Mucosa of descending colon (tissue), 3 donors: ENCODE data around the gene PGAP3. TPM values are rescaled to one million over a fixed set of nuclear protein-coding genes. Genes with fewer than 3 reads are reported as not detected.

Source experiments
- ATAC-seq: fragments of 200-7000 bp; cut with Tn5 transposase; one replicate; pipeline ENCODE4 v1.9.1; 2020; ENCODE audit warnings: mild to moderate bottlenecking, moderate library complexity
- DNase-seq, 3 donors: peaks; one replicate each; pipeline ENCODE4 v3.0.0-alpha.2; 2020
- H3K36me3 ChIP-seq: fragments of 200-600 bp; one replicate; pipeline ENCODE4 v1.8.0; 2021; ENCODE audit warnings: low read depth, mild to moderate bottlenecking
- H3K4me1 ChIP-seq: fragments of 200-600 bp; one replicate; pipeline ENCODE4 v1.8.0; 2021; ENCODE audit warnings: low read depth, mild to moderate bottlenecking
- H3K4me3 ChIP-seq: fragments of 200-600 bp; one replicate; pipeline ENCODE4 v1.8.0; 2021; ENCODE audit warnings: mild to moderate bottlenecking
- H3K9me3 ChIP-seq: fragments of 200-600 bp; one replicate; pipeline ENCODE4 v1.8.0; 2021; ENCODE audit warnings: mild to moderate bottlenecking
- intact Hi-C, 2 donors: fragments of 100-400 bp; cut with DNase I in 1 of 2; cut with micrococcal nuclease in 1 of 2; formaldehyde crosslinking; loops; one replicate each; pipeline versions ENCODE4 v1.11.0 to v1.11.1; 2022; cut with DNase I, micrococcal nuclease
- total RNA-seq, 3 donors: library from RNA; stranded (reverse); fragmentation: NEBNext Ultra II Directional in 2 of 3; extraction: Animal tissue kit (Norgen Biotek cat#: 25700) in 2 of 3; gene quantifications; one replicate each; pipeline versions ENCODE4 v1.2.1 to v1.2.4, GENCODE V29; 2021 to 2023
- TF ChIP-seq, protein P1 (sequence below): fragments of 200-600 bp; IDR thresholded peaks from one replicate; pipeline ENCODE4 v1.8.0; 2022; ENCODE audit warnings: antibody characterized with exemption, mild to moderate bottlenecking
- donor health status: DM: no; HTN: no; CAD: no; lungs with moderate emphysema.
- donor health status: DM: no; HTN: no; CAD: no.
- donor health status: DM: no; HTN: yes; CAD: no.

PGAP3 gene
- total RNA-seq, 3 donors from 2014 or later = 27.7 to 74.6 (median 47.9) TPM

DNA sequence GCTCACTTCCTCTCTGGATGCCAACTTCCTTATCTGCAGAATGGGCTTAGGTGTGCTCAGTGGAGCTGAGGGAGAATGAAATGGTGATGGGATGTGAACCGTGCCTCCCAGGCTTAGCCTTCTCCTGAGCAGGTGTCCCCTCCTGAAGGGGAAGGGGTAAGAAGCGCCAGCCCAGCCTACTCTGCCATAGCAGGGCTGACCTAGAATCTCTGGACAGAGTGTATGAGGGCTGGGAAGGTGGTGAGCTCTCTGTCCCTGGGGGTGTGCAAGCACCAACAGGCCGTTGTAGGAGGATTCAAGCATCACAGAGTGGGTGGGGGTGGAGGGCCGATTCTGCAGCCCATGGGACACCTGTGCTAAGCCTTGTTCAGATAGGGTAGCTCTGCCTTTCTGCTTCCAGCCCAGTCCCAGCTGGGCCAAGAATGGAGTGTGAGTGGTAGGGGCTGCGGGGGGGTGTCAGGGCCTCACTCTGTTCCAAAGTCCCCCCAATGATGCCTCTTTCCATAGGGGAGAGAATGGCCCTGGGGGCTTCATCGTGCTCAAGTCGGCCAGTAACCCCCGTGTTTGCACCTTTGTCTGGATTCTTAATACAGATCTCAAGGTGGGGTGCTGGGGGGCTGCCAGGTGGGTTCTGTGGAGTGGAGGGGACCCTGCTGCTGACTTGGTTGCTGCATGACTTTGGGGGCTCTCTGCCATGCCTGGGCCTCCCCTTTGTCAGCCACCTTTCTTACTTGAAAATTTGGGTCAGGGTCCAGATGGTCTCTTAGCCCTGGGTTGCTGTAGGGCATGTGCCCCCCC is 25.9 kb downstream of the PGAP3 start:
- H3K36me3 ChIP-seq = no peaks in the 10 kb centered on the region
- H3K4me3 ChIP-seq = no peak overlapping the region
- DNase-seq = no peak

GRCh38 chr17:39660397-39661385 is 27.2 kb downstream of the PGAP3 start:
- DNase-seq (no peak), ATAC-seq (no peak)
- H3K36me3 ChIP-seq = no peaks in the 10 kb centered on the region

More for the DNA sequence above, 25.9 kb downstream of the PGAP3 start:
- intact Hi-C loops = no loop called here
- H3K4me1 ChIP-seq = peaks cover 23% of the 10 kb centered on the region
- H3K9me3 ChIP-seq = no peaks in the 10 kb centered on the region
- no peak for ATAC-seq
- TF ChIP-seq, protein P1, sequence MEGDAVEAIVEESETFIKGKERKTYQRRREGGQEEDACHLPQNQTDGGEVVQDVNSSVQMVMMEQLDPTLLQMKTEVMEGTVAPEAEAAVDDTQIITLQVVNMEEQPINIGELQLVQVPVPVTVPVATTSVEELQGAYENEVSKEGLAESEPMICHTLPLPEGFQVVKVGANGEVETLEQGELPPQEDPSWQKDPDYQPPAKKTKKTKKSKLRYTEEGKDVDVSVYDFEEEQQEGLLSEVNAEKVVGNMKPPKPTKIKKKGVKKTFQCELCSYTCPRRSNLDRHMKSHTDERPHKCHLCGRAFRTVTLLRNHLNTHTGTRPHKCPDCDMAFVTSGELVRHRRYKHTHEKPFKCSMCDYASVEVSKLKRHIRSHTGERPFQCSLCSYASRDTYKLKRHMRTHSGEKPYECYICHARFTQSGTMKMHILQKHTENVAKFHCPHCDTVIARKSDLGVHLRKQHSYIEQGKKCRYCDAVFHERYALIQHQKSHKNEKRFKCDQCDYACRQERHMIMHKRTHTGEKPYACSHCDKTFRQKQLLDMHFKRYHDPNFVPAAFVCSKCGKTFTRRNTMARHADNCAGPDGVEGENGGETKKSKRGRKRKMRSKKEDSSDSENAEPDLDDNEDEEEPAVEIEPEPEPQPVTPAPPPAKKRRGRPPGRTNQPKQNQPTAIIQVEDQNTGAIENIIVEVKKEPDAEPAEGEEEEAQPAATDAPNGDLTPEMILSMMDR = no peak

DNA sequence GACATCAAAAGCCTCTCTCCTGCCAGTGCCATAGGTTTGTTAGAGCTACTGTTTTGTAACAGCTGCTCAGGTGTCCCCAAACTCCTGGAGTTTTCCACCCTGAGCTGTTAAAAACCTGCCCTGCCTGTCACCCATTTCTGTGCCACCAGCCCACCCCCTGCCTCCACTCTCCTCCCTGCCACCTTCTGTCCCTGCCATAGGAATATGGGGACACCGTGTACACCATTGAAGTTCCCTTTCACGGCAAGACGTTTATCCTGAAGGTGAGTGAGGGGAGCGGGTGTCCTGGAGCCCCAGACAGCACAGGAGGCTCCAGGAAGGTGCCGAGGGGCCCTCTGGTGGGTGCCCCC is 27.9 kb downstream of the PGAP3 start:
- peaks cover 23% of the 10 kb centered on the region for H3K4me1 ChIP-seq
- no peaks in the 10 kb centered on the region for H3K36me3 ChIP-seq
- TF ChIP-seq, protein P1 = no peak
- ATAC-seq (no peak), DNase-seq (no peak)
- no peaks in the 10 kb centered on the region for H3K9me3 ChIP-seq
- intact Hi-C loops = no loop called here
- no peak overlapping the region for H3K4me3 ChIP-seq

More at GRCh38 chr17:39660397-39661385, 27.2 kb downstream of the PGAP3 start:
- Histone ChIP-seq H3K4me3 (no peak overlapping the region), H3K4me1 (peaks cover 23% of the 10 kb centered on the region), H3K9me3 (no peaks in the 10 kb centered on the region)
- intact Hi-C loops = no loop called here
- TF ChIP-seq, protein P1 = no peak

DNA sequence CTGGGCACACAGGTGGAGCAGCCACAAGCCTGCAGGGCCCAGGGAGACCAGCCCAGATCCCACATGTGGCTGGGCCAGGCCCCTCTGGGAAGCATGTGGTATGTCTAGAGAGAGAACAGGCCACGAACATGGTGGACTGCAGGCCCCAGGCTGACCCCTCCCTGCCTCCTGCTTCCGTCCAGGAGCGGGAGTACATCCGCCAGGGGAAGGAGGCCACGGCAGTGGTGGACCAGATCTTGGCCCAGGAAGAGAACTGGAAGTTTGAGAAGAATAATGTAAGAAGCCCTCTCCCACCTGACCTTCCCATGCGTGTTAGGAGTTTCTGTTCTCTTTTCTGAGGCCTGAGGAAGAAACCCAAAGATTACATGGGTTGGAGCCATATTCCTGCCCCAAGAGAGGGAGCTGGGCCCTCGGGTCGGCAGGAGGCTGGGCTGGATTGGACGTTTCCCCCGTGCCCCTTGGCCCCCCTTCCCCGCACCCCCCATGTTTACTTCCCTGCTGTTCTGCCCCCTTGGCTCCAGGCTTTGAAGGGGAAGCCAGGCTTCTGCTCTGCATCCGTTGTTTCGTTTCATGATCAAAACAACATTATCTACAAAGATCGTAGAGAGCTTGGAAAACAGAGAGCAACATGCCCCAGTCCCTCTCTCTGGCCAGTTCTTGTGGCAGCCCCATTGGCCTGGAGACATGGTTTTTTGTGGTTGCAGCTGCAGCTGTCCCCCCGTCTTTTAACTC is 28.4 kb downstream of the PGAP3 start:
- Histone ChIP-seq H3K36me3 (no peaks in the 10 kb centered on the region), H3K4me3 (no peak overlapping the region), H3K4me1 (peaks cover 23% of the 10 kb centered on the region), H3K9me3 (no peaks in the 10 kb centered on the region)
- TF ChIP-seq, protein P1 = no peak
- ATAC-seq (no peak), DNase-seq (no peak)
- intact Hi-C loops = no loop called here

DNA sequence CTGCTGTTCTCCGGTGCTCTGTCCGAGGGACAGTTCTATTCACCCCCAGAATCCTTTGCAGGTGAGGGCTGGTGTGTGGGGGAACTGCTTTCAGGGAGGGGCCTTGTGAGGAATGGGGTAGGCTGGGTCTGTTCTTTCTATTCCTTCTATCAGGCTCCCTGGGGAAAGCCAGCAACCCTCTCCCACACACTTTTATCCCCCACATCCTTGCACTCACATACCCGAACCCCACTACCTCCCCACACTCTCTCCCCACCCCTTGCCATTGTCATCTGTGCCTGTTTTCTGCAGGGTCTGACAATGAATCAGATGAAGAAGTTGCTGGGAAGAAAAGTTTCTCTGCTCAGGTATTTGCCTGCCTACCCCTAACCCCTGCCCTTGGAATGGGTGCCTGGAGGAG is 29.1 kb downstream of the PGAP3 start:
- intact Hi-C loops = no loop called here
- TF ChIP-seq, protein P1 = no peak
- DNase-seq (no peak), ATAC-seq (no peak)
- peaks cover 18% of the 10 kb centered on the region for H3K4me1 ChIP-seq
- H3K4me3 ChIP-seq = no peak overlapping the region
- H3K9me3 ChIP-seq = no peaks in the 10 kb centered on the region
- no peaks in the 10 kb centered on the region for H3K36me3 ChIP-seq
